GM12878 (cell line): ENCODE data around the gene CALY. TPM values are rescaled to one million over a fixed set of nuclear protein-coding genes. Genes with fewer than 3 reads are reported as not detected.

Experiments
- ATAC-seq: fragments of 200-7000 bp; cut with Tn5 transposase; 3 replicates; pipeline ENCODE4 v1.9.1; 2020; ENCODE audit warnings: mild to moderate bottlenecking, moderate library complexity
- BruUV-seq: library from RNA; stranded (reverse); fragments of 400-500 nt; replicated peaks from 2 replicates; lab custom pipeline; 2021; lab: Mats Ljungman, UMichigan
- CTCF ChIA-PET: fragments of 300-600 bp; sonication (Branson Sonifier 250); formaldehyde crosslinking; extraction: SDS; loops from one replicate; lab custom pipeline; 2021; ENCODE audit warnings: inconsistent platforms; lab: Yijun Ruan, JAX
- POLR2A ChIA-PET: fragments of 350-600 bp; formaldehyde crosslinking; extraction: SDS; loops from one replicate; lab custom pipeline; 2021; ENCODE audit warnings: inconsistent platforms; lab: Charles Lee
- RAD21 ChIA-PET: fragments of 300-600 bp; sonication (Branson Sonifier 250); formaldehyde crosslinking; loops from one replicate; lab custom pipeline; 2023; ENCODE audit warnings: antibody characterized with exemption; ENCODE audit not compliant: unreplicated experiment; lab: Charles Lee
- SMC1A ChIA-PET: fragments of 300-600 bp; sonication (Branson Sonifier 250); formaldehyde crosslinking; loops from one replicate; lab custom pipeline; 2023; ENCODE audit not compliant: unreplicated experiment, uncharacterized antibody; lab: Charles Lee
- DNase-seq: peaks from one replicate; pipeline ENCODE4 v3.0.0-alpha.2; 2011; ENCODE audit warnings: low read depth, low spot score
- FAIRE-seq: peaks from 3 replicates; lab custom pipeline; 2011; peaks lifted over from hg19 to GRCh38; lab: Jason Lieb, UNC
- H2AFZ ChIP-seq: 2 replicates; pipeline ENCODE4 v1.6.0; 2011; ENCODE audit warnings: low read depth, low read length, control low read depth; ENCODE audit not compliant: control insufficient read depth
- H3K27ac ChIP-seq: 2 replicates; pipeline ENCODE4 v1.5.1; 2011; ENCODE audit warnings: control low read depth; ENCODE audit not compliant: control insufficient read depth, insufficient read depth
- H3K27me3 ChIP-seq, 2 experiments: replicated peaks in 1 of 2; 2 replicates each; pipeline versions ENCODE4 v1.6.0 to v1.6.1; 2011; ENCODE audit warnings: low read length in 1 of 2; ENCODE audit not compliant: control insufficient read depth in 2 of 2, insufficient read depth in 2 of 2
- H3K36me3 ChIP-seq, 2 experiments: 2 replicates each; pipeline ENCODE4 v1.5.1; 2011; ENCODE audit warnings: low read length in 1 of 2; ENCODE audit not compliant: control insufficient read depth in 2 of 2, insufficient read depth in 2 of 2
- H3K4me1 ChIP-seq: 2 replicates; pipeline ENCODE4 v1.6.1; 2011; ENCODE audit warnings: mild to moderate bottlenecking, low read length, moderate library complexity, mixed read lengths; ENCODE audit not compliant: control insufficient read depth, insufficient read depth
- H3K4me2 ChIP-seq: 2 replicates; pipeline ENCODE4 v1.6.0; 2011; ENCODE audit warnings: control low read depth; ENCODE audit not compliant: control insufficient read depth, insufficient read depth
- H3K4me3 ChIP-seq: fragments of 200-600 bp; sonication (generic); 2 replicates; pipeline ENCODE4 v1.5.1; 2016
- H3K79me2 ChIP-seq: 2 replicates; pipeline ENCODE4 v1.6.0; 2011; ENCODE audit warnings: low read length; ENCODE audit not compliant: control insufficient read depth, insufficient read depth
- H3K9ac ChIP-seq: 2 replicates; pipeline ENCODE4 v1.8.0; 2011; ENCODE audit warnings: low read length, control low read depth, mixed read lengths; ENCODE audit not compliant: control insufficient read depth, insufficient read depth
- H3K9me3 ChIP-seq: replicated peaks from 3 replicates; pipeline ENCODE4 v1.5.1; 2011; ENCODE audit warnings: mild to moderate bottlenecking, low read length; ENCODE audit not compliant: control insufficient read depth, insufficient read depth
- H4K20me1 ChIP-seq: 2 replicates; pipeline ENCODE4 v1.6.0; 2011; ENCODE audit not compliant: control insufficient read depth, insufficient read depth
- NFYB ChIP-seq: IDR thresholded peaks from 2 replicates; pipeline ENCODE4 v1.6.1; 2011; ENCODE audit warnings: low read depth, mild to moderate bottlenecking, low read length, improper control_type of control experiment, moderate library complexity; ENCODE audit not compliant: insufficient read depth
- NR2F1 ChIP-seq: fragments of 450-650 bp; conservative IDR thresholded peaks from 2 replicates; pipeline ENCODE4 v1.6.1; 2017; ENCODE audit warnings: mild to moderate bottlenecking
- SP1 ChIP-seq: IDR thresholded peaks from one replicate; pipeline ENCODE4 v1.6.1; 2011; ENCODE audit warnings: low read depth, low read length
- SUZ12 ChIP-seq: fragments of 200-600 bp; sonication (generic); IDR thresholded peaks from one replicate; pipeline ENCODE4 v1.6.1; 2018; ENCODE audit warnings: antibody characterized with exemption, mild to moderate bottlenecking; ENCODE audit not compliant: unreplicated experiment
- TCF3 ChIP-seq: IDR thresholded peaks from 2 replicates; pipeline ENCODE4 v1.6.1; 2012; ENCODE audit warnings: low read depth, mild to moderate bottlenecking, low read length, borderline replicate concordance; ENCODE audit not compliant: insufficient read depth
- WRNIP1 ChIP-seq: IDR thresholded peaks from 2 replicates; pipeline ENCODE4 v1.6.1; 2011; ENCODE audit warnings: low read depth, low read length, improper control_type of control experiment, borderline replicate concordance
- YBX1 ChIP-seq: fragments of 450-650 bp; IDR thresholded peaks from 2 replicates; pipeline ENCODE4 v1.6.1; 2016; ENCODE audit warnings: antibody characterized with exemption
- WGBS: methylation state at CpG from one replicate; pipeline ENCODE4 v1.1.6; 2016; ENCODE audit warnings: low lambda C conversion rate; ENCODE audit not compliant: insufficient replicate concordance, insufficient coverage; ENCODE audit errors: missing lambda C conversion rate; 5-methylcytosine and 5-hydroxymethylcytosine counted together
- in situ Hi-C: fragments of 300-500 bp; cut with MboI; formaldehyde crosslinking; loops from 9 replicates; pipeline ENCODE4 v1.14.3; 2018; ENCODE audit warnings: mixed read lengths
- intact Hi-C: fragments of 100-400 bp; cut with micrococcal nuclease; formaldehyde crosslinking; loops from one replicate; pipeline ENCODE4 v1.14.2; 2022; ENCODE audit not compliant: unreplicated experiment
- polyA plus RNA-seq, 11 experiments: library from polyadenylated mRNA; depleted of rRNA in 4 of 11; unstranded in 6 of 11; stranded (reverse) in 5 of 11; fragments of >200 nt; fragmentation: Nextera tagmentation in 4 of 11; fragmentation: Illumina TruSeq in 1 of 11; extraction: Ambion mirVana in 4 of 11; extraction: Trizol in 1 of 11; gene quantifications; 1 replicate in 1 of 11; 2 replicates in 10 of 11; pipeline versions ENCODE4 v1.2.1 to v1.2.3, GENCODE V29; 2011 to 2016; ENCODE audit warnings: inconsistent platforms in 2 of 11, missing spikeins in 2 of 11, low read depth in 1 of 11
- total RNA-seq, 4 experiments: library from RNA; depleted of rRNA in 3 of 4; stranded (reverse); fragments of >200 nt in 3 of 4; fragmentation: Illumina TruSeq in 1 of 4; extraction: Trizol in 1 of 4; gene quantifications; 2 replicates each; pipeline versions ENCODE4 v1.2.1 to v1.2.3, GENCODE V29; 2013 to 2021
- TF ChIP-seq, protein P1 (sequence below): fragments of 450-650 bp; IDR thresholded peaks from 2 replicates; pipeline ENCODE4 v1.6.1; 2014; ENCODE audit warnings: mild to moderate bottlenecking
- TF ChIP-seq, protein P2 (sequence below): IDR thresholded peaks from 2 replicates; pipeline ENCODE4 v1.6.1; 2012; ENCODE audit warnings: low read depth, low read length, improper control_type of control experiment
- TF ChIP-seq, protein P3 (sequence below): IDR thresholded peaks from 2 replicates; pipeline ENCODE4 v1.6.1; 2011; ENCODE audit warnings: borderline replicate concordance, low read depth, mild to moderate bottlenecking, moderate library complexity, low read length; ENCODE audit not compliant: insufficient read depth, poor library complexity, severe bottlenecking
- TF ChIP-seq, protein P4 (sequence below): IDR thresholded peaks from 2 replicates; pipeline ENCODE4 v1.6.1; 2011; ENCODE audit warnings: mild to moderate bottlenecking, low read depth, low read length, moderate library complexity; ENCODE audit not compliant: insufficient replicate concordance
- TF ChIP-seq, protein P5 (sequence below): fragments of 450-650 bp; IDR thresholded peaks from 2 replicates; pipeline ENCODE4 v1.6.1; 2016; ENCODE audit warnings: mild to moderate bottlenecking

CALY gene
- total and polyA plus RNA-seq, 10 of the 15 experiments (the other 5 are each of a cell fraction or from before 2014, with no cell fraction given), result 0.07 TPM; not detected in 9

DNA sequence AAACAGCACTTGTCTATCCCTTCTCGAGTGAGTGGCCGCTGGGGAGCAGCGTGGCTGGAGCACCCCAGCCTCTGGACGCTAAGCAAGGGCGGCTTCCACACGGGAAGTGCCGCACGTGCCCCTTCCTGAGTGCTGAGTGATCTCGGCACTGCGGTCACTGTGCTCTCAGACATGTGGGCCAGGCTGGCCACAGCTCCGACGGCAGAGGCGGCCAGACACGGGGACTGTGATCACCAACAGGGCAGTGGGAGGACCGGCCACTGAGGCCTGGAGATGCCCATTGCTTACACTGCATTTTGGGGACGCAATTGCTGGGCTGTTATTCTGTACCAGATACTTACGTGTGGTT lies 29.4 kb upstream of the CALY start:
- Histone ChIP-seq H3K27me3 (no peaks in the 10 kb centered on the region), H3K79me2 (no peaks in the 10 kb centered on the region), H3K4me1 (peaks cover 15% of the 10 kb centered on the region), H3K27ac (no peak overlapping the region), H3K36me3 (peaks cover 5 to 13% of the 10 kb centered on the region in 2 experiments), H3K9me3 (no peaks in the 10 kb centered on the region), H2AFZ (no peak overlapping the region), H3K9ac (no peak overlapping the region), H3K4me2 (no peak overlapping the region), H4K20me1 (no peaks in the 10 kb centered on the region), H3K4me3 (no peak overlapping the region)
- no peak for ATAC-seq
- RAD21 ChIA-PET, result no interaction called here
- FAIRE-seq, result no peak
- WGBS, result 90% methylated on average over 17 of the region's 17 CpGs
- POLR2A ChIA-PET, result no interaction called here
- SMC1A ChIA-PET, result no interaction called here
- CTCF ChIA-PET, result no interaction called here
- DNase-seq, result no peak
- in situ Hi-C loops (no loop called here), intact Hi-C loops (no loop called here)
- no peak for TF ChIP-seq WRNIP1
- TF ChIP-seq, protein P1, sequence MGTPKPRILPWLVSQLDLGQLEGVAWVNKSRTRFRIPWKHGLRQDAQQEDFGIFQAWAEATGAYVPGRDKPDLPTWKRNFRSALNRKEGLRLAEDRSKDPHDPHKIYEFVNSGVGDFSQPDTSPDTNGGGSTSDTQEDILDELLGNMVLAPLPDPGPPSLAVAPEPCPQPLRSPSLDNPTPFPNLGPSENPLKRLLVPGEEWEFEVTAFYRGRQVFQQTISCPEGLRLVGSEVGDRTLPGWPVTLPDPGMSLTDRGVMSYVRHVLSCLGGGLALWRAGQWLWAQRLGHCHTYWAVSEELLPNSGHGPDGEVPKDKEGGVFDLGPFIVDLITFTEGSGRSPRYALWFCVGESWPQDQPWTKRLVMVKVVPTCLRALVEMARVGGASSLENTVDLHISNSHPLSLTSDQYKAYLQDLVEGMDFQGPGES, result no peak
- TF ChIP-seq TCF3, result no peak
- no peak for TF ChIP-seq NR2F1
- no peak for TF ChIP-seq YBX1
- TF ChIP-seq, protein P2, sequence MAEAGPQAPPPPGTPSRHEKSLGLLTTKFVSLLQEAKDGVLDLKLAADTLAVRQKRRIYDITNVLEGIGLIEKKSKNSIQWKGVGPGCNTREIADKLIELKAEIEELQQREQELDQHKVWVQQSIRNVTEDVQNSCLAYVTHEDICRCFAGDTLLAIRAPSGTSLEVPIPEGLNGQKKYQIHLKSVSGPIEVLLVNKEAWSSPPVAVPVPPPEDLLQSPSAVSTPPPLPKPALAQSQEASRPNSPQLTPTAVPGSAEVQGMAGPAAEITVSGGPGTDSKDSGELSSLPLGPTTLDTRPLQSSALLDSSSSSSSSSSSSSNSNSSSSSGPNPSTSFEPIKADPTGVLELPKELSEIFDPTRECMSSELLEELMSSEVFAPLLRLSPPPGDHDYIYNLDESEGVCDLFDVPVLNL, result no peak
- no peak for TF ChIP-seq SP1
- no peak for TF ChIP-seq SUZ12
- TF ChIP-seq, protein P3, sequence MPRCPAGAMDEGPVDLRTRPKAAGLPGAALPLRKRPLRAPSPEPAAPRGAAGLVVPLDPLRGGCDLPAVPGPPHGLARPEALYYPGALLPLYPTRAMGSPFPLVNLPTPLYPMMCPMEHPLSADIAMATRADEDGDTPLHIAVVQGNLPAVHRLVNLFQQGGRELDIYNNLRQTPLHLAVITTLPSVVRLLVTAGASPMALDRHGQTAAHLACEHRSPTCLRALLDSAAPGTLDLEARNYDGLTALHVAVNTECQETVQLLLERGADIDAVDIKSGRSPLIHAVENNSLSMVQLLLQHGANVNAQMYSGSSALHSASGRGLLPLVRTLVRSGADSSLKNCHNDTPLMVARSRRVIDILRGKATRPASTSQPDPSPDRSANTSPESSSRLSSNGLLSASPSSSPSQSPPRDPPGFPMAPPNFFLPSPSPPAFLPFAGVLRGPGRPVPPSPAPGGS, result no peak
- TF ChIP-seq, protein P4, sequence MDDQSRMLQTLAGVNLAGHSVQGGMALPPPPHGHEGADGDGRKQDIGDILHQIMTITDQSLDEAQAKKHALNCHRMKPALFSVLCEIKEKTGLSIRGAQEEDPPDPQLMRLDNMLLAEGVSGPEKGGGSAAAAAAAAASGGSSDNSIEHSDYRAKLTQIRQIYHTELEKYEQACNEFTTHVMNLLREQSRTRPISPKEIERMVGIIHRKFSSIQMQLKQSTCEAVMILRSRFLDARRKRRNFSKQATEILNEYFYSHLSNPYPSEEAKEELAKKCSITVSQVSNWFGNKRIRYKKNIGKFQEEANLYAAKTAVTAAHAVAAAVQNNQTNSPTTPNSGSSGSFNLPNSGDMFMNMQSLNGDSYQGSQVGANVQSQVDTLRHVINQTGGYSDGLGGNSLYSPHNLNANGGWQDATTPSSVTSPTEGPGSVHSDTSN, result no peak
- no peak for TF ChIP-seq NFYB
- TF ChIP-seq, protein P5, sequence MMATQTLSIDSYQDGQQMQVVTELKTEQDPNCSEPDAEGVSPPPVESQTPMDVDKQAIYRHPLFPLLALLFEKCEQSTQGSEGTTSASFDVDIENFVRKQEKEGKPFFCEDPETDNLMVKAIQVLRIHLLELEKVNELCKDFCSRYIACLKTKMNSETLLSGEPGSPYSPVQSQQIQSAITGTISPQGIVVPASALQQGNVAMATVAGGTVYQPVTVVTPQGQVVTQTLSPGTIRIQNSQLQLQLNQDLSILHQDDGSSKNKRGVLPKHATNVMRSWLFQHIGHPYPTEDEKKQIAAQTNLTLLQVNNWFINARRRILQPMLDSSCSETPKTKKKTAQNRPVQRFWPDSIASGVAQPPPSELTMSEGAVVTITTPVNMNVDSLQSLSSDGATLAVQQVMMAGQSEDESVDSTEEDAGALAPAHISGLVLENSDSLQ, result no peak
- BruUV-seq, result no TSS peak
